Chondrocyte (in vitro differentiated cells): Measurements from ENCODE around the gene RAB11FIP4. TPM values are rescaled to one million over a fixed set of nuclear protein-coding genes. Genes with fewer than 3 reads are reported as not detected.

Source experiments
- DNase-seq: peaks from one replicate; pipeline ENCODE4 v3.0.0; 2021; ENCODE audit warnings: mixed read lengths, low spot score
- H3K27ac Mint-ChIP-seq: one replicate; pipeline ENCODE4 v1.8.0; 2021; ENCODE audit warnings: mild to moderate bottlenecking, moderate library complexity, mixed read lengths; ENCODE audit not compliant: unreplicated experiment
- H3K27me3 Mint-ChIP-seq: 2 replicates; pipeline ENCODE4 v1.8.0; 2021; ENCODE audit warnings: low read depth, mixed read lengths
- H3K36me3 Mint-ChIP-seq: 2 replicates; pipeline ENCODE4 v1.8.0; 2021; ENCODE audit warnings: low read depth, mixed read lengths
- H3K4me1 Mint-ChIP-seq: 2 replicates; pipeline ENCODE4 v1.8.0; 2021; ENCODE audit warnings: low read depth, mild to moderate bottlenecking, mixed read lengths
- H3K4me3 Mint-ChIP-seq: one replicate; pipeline ENCODE4 v1.8.0; 2021; ENCODE audit warnings: mild to moderate bottlenecking, moderate library complexity, mixed read lengths; ENCODE audit not compliant: unreplicated experiment
- H3K9me3 Mint-ChIP-seq: 2 replicates; pipeline ENCODE4 v1.8.0; 2021; ENCODE audit warnings: low read depth, mixed read lengths
- CTCF ChIP-seq: fragments of 200-600 bp; sonication (generic); IDR thresholded peaks from 2 replicates; pipeline ENCODE4 v1.5.0; 2021; ENCODE audit warnings: antibody characterized with exemption, mild to moderate bottlenecking, moderate library complexity
- total RNA-seq: library from RNA; stranded (reverse); gene quantifications from 3 replicates; pipeline ENCODE4 v1.2.1, GENCODE V29; 2021

Gene RAB11FIP4
- total RNA-seq, 1 donor from 2014 or later: 0.30 TPM

GRCh38 chr17:31534223-31534888 lies 142.9 kb downstream of the RAB11FIP4 start:
- TF ChIP-seq CTCF: no peak
- Mint-ChIP-seq H3K4me3 (no peak overlapping the region), H3K4me1 (peaks cover 23% of the 10 kb centered on the region), H3K27ac (no peak overlapping the region), H3K36me3 (no peaks in the 10 kb centered on the region), H3K9me3 (no peaks in the 10 kb centered on the region), H3K27me3 (no peaks in the 10 kb centered on the region)
- DNase-seq: no peak

GRCh38 chr17:31535581-31535981 lies 144.1 kb downstream of the RAB11FIP4 start:
- no peak for DNase-seq
- H3K27ac Mint-ChIP-seq: no peak overlapping the region
- H3K4me3 Mint-ChIP-seq: no peak overlapping the region
- H3K27me3 Mint-ChIP-seq: no peaks in the 10 kb centered on the region
- TF ChIP-seq CTCF: no peak
- H3K36me3 Mint-ChIP-seq: no peaks in the 10 kb centered on the region
- no peaks in the 10 kb centered on the region for H3K9me3 Mint-ChIP-seq
- peaks cover 23% of the 10 kb centered on the region for H3K4me1 Mint-ChIP-seq

GRCh38 chr17:31536451-31536850 lies 145.0 kb downstream of the RAB11FIP4 start:
- Mint-ChIP-seq H3K27ac (no peak overlapping the region), H3K4me3 (no peak overlapping the region), H3K27me3 (no peaks in the 10 kb centered on the region), H3K4me1 (peaks cover 23% of the 10 kb centered on the region), H3K36me3 (no peaks in the 10 kb centered on the region), H3K9me3 (no peaks in the 10 kb centered on the region)
- no peak for DNase-seq
- no peak for TF ChIP-seq CTCF

- Mint-ChIP-seq H3K9me3 (no peaks in the 10 kb centered on the region), H3K27ac (no peak overlapping the region), H3K4me1 (peaks cover 23% of the 10 kb centered on the region), H3K27me3 (no peaks in the 10 kb centered on the region), H3K4me3 (no peak overlapping the region), H3K36me3 (no peaks in the 10 kb centered on the region)
- TF ChIP-seq CTCF: no peak
- DNase-seq: no peak
Measured at GRCh38 chr17:31537565-31538011, 146.1 kb downstream of the RAB11FIP4 start.

- Mint-ChIP-seq H3K27ac (no peak overlapping the region), H3K36me3 (no peaks in the 10 kb centered on the region), H3K4me1 (peaks cover 17% of the 10 kb centered on the region), H3K27me3 (no peaks in the 10 kb centered on the region), H3K4me3 (no peak overlapping the region), H3K9me3 (no peaks in the 10 kb centered on the region)
- no peak for TF ChIP-seq CTCF
- no peak for DNase-seq
Measured at GRCh38 chr17:31538080-31538762, 146.7 kb downstream of the RAB11FIP4 start.
